ENCODE data around the gene CNIH2.

DNA sequence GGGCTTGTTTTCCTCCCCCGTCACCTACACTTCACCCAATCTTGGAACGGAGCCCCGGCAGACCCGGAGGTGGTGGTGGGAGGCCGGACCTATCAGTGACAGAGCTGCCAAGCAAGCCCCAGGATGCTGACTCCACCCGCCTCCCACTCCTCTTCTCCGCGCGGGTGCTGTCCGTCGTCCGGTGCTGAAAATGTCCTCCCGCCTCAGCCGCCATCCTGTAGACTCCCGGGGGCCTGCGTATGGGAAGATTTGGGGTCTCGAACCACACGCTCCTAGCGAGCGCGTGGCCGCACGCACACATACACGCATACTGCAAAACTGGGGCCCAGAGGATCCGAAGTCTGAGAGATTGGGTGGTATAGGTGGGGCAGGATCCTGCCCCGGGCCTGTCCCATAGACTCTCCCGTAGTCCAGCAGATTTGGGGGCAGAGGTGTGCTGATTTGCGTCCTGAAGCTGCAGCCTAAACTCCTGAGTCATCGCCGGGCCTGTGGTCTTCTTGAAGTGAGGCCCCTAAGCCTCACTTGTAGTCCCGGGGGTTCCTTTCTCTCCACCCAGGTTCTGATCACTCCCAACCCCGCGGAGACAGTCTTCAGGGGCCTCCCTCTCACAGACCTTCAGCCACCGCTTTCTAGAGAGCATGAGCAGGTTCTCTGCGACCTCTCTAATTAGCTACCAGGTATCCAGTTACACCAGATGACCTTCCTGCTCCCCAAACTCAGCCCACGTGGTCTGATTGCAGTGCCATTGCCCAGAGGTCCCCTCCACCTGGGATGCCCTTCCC lies 11.8 kb downstream of the CNIH2 start:
- TF ChIP-seq, protein P1, sequence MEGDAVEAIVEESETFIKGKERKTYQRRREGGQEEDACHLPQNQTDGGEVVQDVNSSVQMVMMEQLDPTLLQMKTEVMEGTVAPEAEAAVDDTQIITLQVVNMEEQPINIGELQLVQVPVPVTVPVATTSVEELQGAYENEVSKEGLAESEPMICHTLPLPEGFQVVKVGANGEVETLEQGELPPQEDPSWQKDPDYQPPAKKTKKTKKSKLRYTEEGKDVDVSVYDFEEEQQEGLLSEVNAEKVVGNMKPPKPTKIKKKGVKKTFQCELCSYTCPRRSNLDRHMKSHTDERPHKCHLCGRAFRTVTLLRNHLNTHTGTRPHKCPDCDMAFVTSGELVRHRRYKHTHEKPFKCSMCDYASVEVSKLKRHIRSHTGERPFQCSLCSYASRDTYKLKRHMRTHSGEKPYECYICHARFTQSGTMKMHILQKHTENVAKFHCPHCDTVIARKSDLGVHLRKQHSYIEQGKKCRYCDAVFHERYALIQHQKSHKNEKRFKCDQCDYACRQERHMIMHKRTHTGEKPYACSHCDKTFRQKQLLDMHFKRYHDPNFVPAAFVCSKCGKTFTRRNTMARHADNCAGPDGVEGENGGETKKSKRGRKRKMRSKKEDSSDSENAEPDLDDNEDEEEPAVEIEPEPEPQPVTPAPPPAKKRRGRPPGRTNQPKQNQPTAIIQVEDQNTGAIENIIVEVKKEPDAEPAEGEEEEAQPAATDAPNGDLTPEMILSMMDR (IDR thresholded peaks at IDR 0.05), result no peak
- no peak for TF ChIP-seq EP300 (IDR thresholded peaks at IDR 0.05)
- no peak for TF ChIP-seq POLR2A (IDR thresholded peaks at IDR 0.05)
